Pancreas (tissue), 10 donors: Measurements from ENCODE around the gene AMMECR1L. TPM values are rescaled to one million over a fixed set of nuclear protein-coding genes. Genes with fewer than 3 reads are reported as not detected.
A peak's percentile ranks its signal among the peaks of the same experiment; 100 is the strongest.
"Not testable (repeated sequence)": the region's sequence is repeated elsewhere in the genome, so short reads cannot be mapped to it uniquely, and the experiment has no call there.

Experiments used
- ATAC-seq, 4 donors: fragments of 200-7000 bp; cut with Tn5 transposase; one replicate each; pipeline versions ENCODE4 v1.8.0 to v1.9.1; 2020; ENCODE audit warnings: mild to moderate bottlenecking in 4 of 4, moderate library complexity in 4 of 4
- DNase-seq, 6 donors: peaks; one replicate each; pipeline ENCODE4 v3.0.0-alpha.2; 2020
- FAIRE-seq: peaks from 2 replicates; lab custom pipeline; 2012; peaks lifted over from hg19 to GRCh38; lab: Jason Lieb, UNC
- H3K27ac ChIP-seq, 4 donors: fragments of 200-600 bp; sonication (generic); 1 replicate in 3 of 4; 2 replicates in 1 of 4; pipeline versions ENCODE4 v1.5.0 to v1.8.0; 2020
- H3K27me3 ChIP-seq, 4 donors: fragments of 200-600 bp; one replicate each; pipeline ENCODE4 v1.8.0; 2021
- H3K36me3 ChIP-seq, 3 donors: fragments of 200-600 bp; sonication (generic) in 1 of 3; one replicate each; pipeline versions ENCODE4 v1.5.0 to v1.8.0; 2020 to 2021
- H3K4me1 ChIP-seq, 3 donors: fragments of 200-600 bp; one replicate each; pipeline ENCODE4 v1.8.0; 2021
- H3K4me3 ChIP-seq, 4 donors: fragments of 200-600 bp; sonication (generic) in 2 of 4; one replicate each; pipeline versions ENCODE4 v1.5.0 to v1.8.0; 2020 to 2021
- H3K9me3 ChIP-seq, 4 donors: fragments of 200-600 bp; one replicate each; pipeline ENCODE4 v1.8.0; 2021
- CTCF ChIP-seq, 4 donors: fragments of 200-600 bp; sonication (generic) in 3 of 4; IDR thresholded peaks; one replicate each; pipeline versions ENCODE4 v1.5.0 to v1.8.0; 2021; ENCODE audit warnings: antibody characterized with exemption in 4 of 4
- WGBS, 2 donors: extraction: QIAGEN DNeasy Blood & Tissue Kit; methylation state at CpG; one replicate each; pipeline ENCODE4 v1.1.7; 2013; 5-methylcytosine and 5-hydroxymethylcytosine counted together
- intact Hi-C, 3 donors: fragments of 100-400 bp; cut with DNase I; formaldehyde crosslinking; loops; one replicate each; pipeline versions ENCODE4 v1.11.1 to v1.14.2; 2022
- polyA plus RNA-seq, 2 donors: library from polyadenylated mRNA; stranded (reverse); fragments of 200-250 nt; gene quantifications; one replicate each; pipeline ENCODE4 v1.2.3, GENCODE V29; 2013
- total RNA-seq, 6 donors: library from RNA; stranded (reverse); fragmentation: NEBNext Ultra II Directional in 4 of 6; extraction: Animal tissue kit (Norgen Biotek cat#: 25700) in 4 of 6; gene quantifications; one replicate each; pipeline versions ENCODE4 v1.2.1 to v1.2.4, GENCODE V29; 2021 to 2023
- donor health status: healthy with polysubstance abuse.
- donor health status: DM: no; HTN: no; CAD: no; lungs with moderate emphysema.
- donor health status: DM: no; HTN: no; CAD: no.
- donor health status: control.
- donor health status: control.
- donor health status: Bipolar disorder and iron deficiency.
- donor health status: DM: yes; HTN: yes; CAD: no.
- donor health status: DM: no; HTN: no; CAD: no.
- donor health status: DM: no; HTN: no; CAD: no.
- donor health status: DM: yes; HTN: yes; CAD: no.

Gene AMMECR1L
- total and polyA plus RNA-seq, 8 donors = 5.1 to 8.9 (median 6.0) TPM

- H3K27ac ChIP-seq = peak overlapping the region in 3 of 4 donors; percentile 15 to 91 (median 18)
- ATAC-seq (no peak), FAIRE-seq (no peak), DNase-seq (no peak)
- 15 to 17% methylated on average over 8 of the region's 8 CpGs for WGBS, 2 donors
- no peaks in the 10 kb centered on the region for H3K27me3 ChIP-seq
- no peaks in the 10 kb centered on the region for H3K9me3 ChIP-seq
- intact Hi-C loops = no loop called here
- peaks cover 6 to 27% (median 13%) of the 10 kb centered on the region in 3 donors for H3K4me1 ChIP-seq
- H3K36me3 ChIP-seq = no peaks in the 10 kb centered on the region
- no peak for TF ChIP-seq CTCF (IDR thresholded peaks at IDR 0.05)
- peak overlapping the region in 2 of 4 donors; percentile 59 for H3K4me3 ChIP-seq
These were observed 1.5 kb upstream of the AMMECR1L start for GRCh38 chr2:127887082-127887775.

GRCh38 chr2:127886593-127886935, 808 bp upstream of the AMMECR1L start:
- H3K36me3 ChIP-seq, H3K27me3 ChIP-seq, DNase-seq, intact Hi-C loops, FAIRE-seq, H3K9me3 ChIP-seq: not testable (repeated sequence)
- ATAC-seq = peak; percentile 59 to 75 (median 63)
- Histone ChIP-seq H3K4me3 (peak overlapping the region; percentile 42 to 59 (median 53)), H3K4me1 (peaks cover 6 to 27% (median 17%) of the 10 kb centered on the region in 3 donors), H3K27ac (peak overlapping the region; percentile 75 to 91 (median 86))
- 0% methylated on average over 17 to 32 of the region's 32 CpGs for WGBS, 2 donors

GRCh38 chr2:127884861-127885740, 655 bp downstream of the AMMECR1L start:
- TF ChIP-seq CTCF (IDR thresholded peaks at IDR 0.05) = peak in 1 of 4 donors; percentile 12
- H3K27ac ChIP-seq = peak overlapping the region; percentile 65 to 91 (median 86)
- not testable (repeated sequence) for FAIRE-seq

GRCh38 chr2:127884436-127884835, 1.3 kb downstream of the AMMECR1L start:
- no peak for ATAC-seq
- Histone ChIP-seq H3K4me3 (peak overlapping the region in 2 of 4 donors; percentile 59), H3K36me3 (no peaks in the 10 kb centered on the region), H3K4me1 (peaks cover 6 to 27% (median 17%) of the 10 kb centered on the region in 3 donors), H3K27me3 (no peaks in the 10 kb centered on the region), H3K9me3 (no peaks in the 10 kb centered on the region), H3K27ac (no peak overlapping the region)
- DNase-seq = peak in 1 of 6 donors; percentile 18
- intact Hi-C loops = no loop called here
- no peak for FAIRE-seq
- no peak for TF ChIP-seq CTCF (IDR thresholded peaks at IDR 0.05)
- 31 to 36% methylated on average over 10 of the region's 10 CpGs for WGBS, 2 donors

More at GRCh38 chr2:127884861-127885740, 655 bp downstream of the AMMECR1L start:
- H3K36me3 ChIP-seq, H3K27me3 ChIP-seq, intact Hi-C loops, H3K9me3 ChIP-seq: not testable (repeated sequence)
- ATAC-seq (peak; percentile 10 to 48 (median 27)), DNase-seq (peak in 5 of 6 donors; percentile 52 to 74 (median 59))
- WGBS, 2 donors = 0 to 1% methylated on average over 8 to 50 of the region's 61 CpGs
- peak overlapping the region; percentile 15 to 59 (median 53) for H3K4me3 ChIP-seq
- H3K4me1 ChIP-seq = peaks cover 6 to 27% (median 17%) of the 10 kb centered on the region in 3 donors

- DNase-seq = no peak
- Histone ChIP-seq H3K9me3 (no peaks in the 10 kb centered on the region), H3K4me3 (no peak overlapping the region), H3K36me3 (no peaks in the 10 kb centered on the region), H3K27ac (no peak overlapping the region), H3K4me1 (peaks cover 3 to 11% (median 8%) of the 10 kb centered on the region in 3 donors), H3K27me3 (no peaks in the 10 kb centered on the region)
- no peak for FAIRE-seq
- intact Hi-C loops = no loop called here
- 90 to 92% methylated on average over 5 of the region's 5 CpGs for whole genome bisulfite sequencing, 2 donors
- TF ChIP-seq CTCF (IDR thresholded peaks at IDR 0.05) = no peak
- no peak for ATAC-seq
These were observed 5.9 kb downstream of the AMMECR1L start for GRCh38 chr2:127879899-127880298.
